NCI-H748 (cell line): ENCODE data around the gene INSYN1.
A peak's percentile ranks its signal among the peaks of the same experiment; 100 is the strongest.

ENCODE experiments used
- DNase-seq: peaks from one replicate; lab custom pipeline; 2025; ENCODE audit not compliant: unreplicated experiment; lab: John Stamatoyannopoulos, UW

The INSYN1 gene

GRCh38 chr15:73779974-73780373 lies 26.8 kb upstream of the INSYN1 start:
- DNase-seq, result no peak

GRCh38 chr15:73777741-73778140 lies 24.6 kb upstream of the INSYN1 start:
- no peak for DNase-seq

- no peak for DNase-seq
Observed at GRCh38 chr15:73773428-73773827, 20.3 kb upstream of the INSYN1 start.

GRCh38 chr15:73771385-73772045 lies 18.4 kb upstream of the INSYN1 start:
- no peak for DNase-seq

- DNase-seq, result no peak
Observed at GRCh38 chr15:73770050-73770449, 16.9 kb upstream of the INSYN1 start.

GRCh38 chr15:73767806-73768501 lies 14.8 kb upstream of the INSYN1 start:
- DNase-seq, result no peak

- DNase-seq, result no peak
Observed at GRCh38 chr15:73766598-73766997, 13.4 kb upstream of the INSYN1 start.

GRCh38 chr15:73765778-73766177 lies 12.6 kb upstream of the INSYN1 start:
- DNase-seq, result no peak

GRCh38 chr15:73763931-73764330 lies 10.8 kb upstream of the INSYN1 start:
- no peak for DNase-seq

- DNase-seq, result no peak
Observed at GRCh38 chr15:73760330-73761329, 7.5 kb upstream of the INSYN1 start.

GRCh38 chr15:73758461-73758860 lies 5.3 kb upstream of the INSYN1 start:
- no peak for DNase-seq

- no peak for DNase-seq
Observed at GRCh38 chr15:73757571-73757970, 4.4 kb upstream of the INSYN1 start.

GRCh38 chr15:73756947-73757513 lies 3.9 kb upstream of the INSYN1 start:
- no peak for DNase-seq

GRCh38 chr15:73756390-73756789 lies 3.2 kb upstream of the INSYN1 start:
- no peak for DNase-seq

GRCh38 chr15:73755946-73756345 lies 2.8 kb upstream of the INSYN1 start:
- no peak for DNase-seq

GRCh38 chr15:73755481-73755880 lies 2.3 kb upstream of the INSYN1 start:
- no peak for DNase-seq

- no peak for DNase-seq
Observed at GRCh38 chr15:73754461-73754860, 1.3 kb upstream of the INSYN1 start.

GRCh38 chr15:73752806-73753193 lies 351 bp downstream of the INSYN1 start:
- peak; percentile 27 for DNase-seq

- DNase-seq, result no peak
Observed at GRCh38 chr15:73751899-73752805, 999 bp downstream of the INSYN1 start.

- no peak for DNase-seq
Observed at GRCh38 chr15:73751511-73751898, 1.6 kb downstream of the INSYN1 start.
